Heart right ventricle (tissue), 16 donors: ENCODE measurements around the gene LRRC1. TPM values are rescaled to one million over a fixed set of nuclear protein-coding genes. Genes with fewer than 3 reads are reported as not detected.
A peak's percentile ranks its signal among the peaks of the same experiment; 100 is the strongest.

Experiments
- ATAC-seq, 8 donors: fragments of 200-7000 bp; cut with Tn5 transposase; one replicate each; pipeline ENCODE4 v1.9.1; 2020; ENCODE audit warnings: mild to moderate bottlenecking in 8 of 8, moderate library complexity in 8 of 8, moderate number of reproducible peaks in 1 of 8
- DNase-seq, 2 donors: peaks; one replicate each; pipeline ENCODE4 v3.0.0-alpha.2; 2020
- H3K27ac ChIP-seq, 10 donors: fragments of 200-600 bp; sonication (generic) in 2 of 10; one replicate each; pipeline versions ENCODE4 v1.5.0 to v1.8.0; 2020 to 2022; ENCODE audit warnings: mild to moderate bottlenecking in 3 of 10
- H3K27me3 ChIP-seq, 7 donors: fragments of 200-600 bp; one replicate each; pipeline ENCODE4 v1.8.0; 2021 to 2022; ENCODE audit warnings: mild to moderate bottlenecking in 2 of 7
- H3K36me3 ChIP-seq, 9 donors: fragments of 200-600 bp; sonication (generic) in 1 of 9; one replicate each; pipeline versions ENCODE4 v1.5.0 to v1.8.0; 2020 to 2022; ENCODE audit warnings: mild to moderate bottlenecking in 2 of 9
- H3K4me1 ChIP-seq, 9 donors: fragments of 200-600 bp; sonication (generic) in 1 of 9; one replicate each; pipeline versions ENCODE4 v1.5.0 to v1.8.0; 2020 to 2022; ENCODE audit warnings: mild to moderate bottlenecking in 4 of 9
- H3K4me3 ChIP-seq, 10 donors: fragments of 200-600 bp; sonication (generic) in 2 of 10; one replicate each; pipeline versions ENCODE4 v1.5.0 to v1.8.0; 2020 to 2022; ENCODE audit warnings: mild to moderate bottlenecking in 7 of 10, moderate library complexity in 2 of 10
- H3K9me3 ChIP-seq, 11 donors: fragments of 200-600 bp in 10 of 11; sonication (generic) in 2 of 11; one replicate each; pipeline versions ENCODE4 v1.5.0 to v1.8.0; 2013 to 2022; ENCODE audit warnings: mild to moderate bottlenecking in 2 of 11, control low read depth in 1 of 11, moderate library complexity in 1 of 11
- WGBS, 2 donors: extraction: QIAGEN DNeasy Blood & Tissue Kit; methylation state at CpG; one replicate each; pipeline ENCODE4 v1.1.7; 2013; ENCODE audit warnings: inconsistent platforms in 1 of 2; 5-methylcytosine and 5-hydroxymethylcytosine counted together
- intact Hi-C, 10 donors: fragments of 100-400 bp; cut with DNase I; formaldehyde crosslinking; loops; one replicate each; pipeline versions ENCODE4 v1.11.1 to v1.14.2; 2022
- polyA plus RNA-seq, 2 donors: library from polyadenylated mRNA; stranded (reverse); fragments of 200-250 nt; gene quantifications; one replicate each; pipeline ENCODE4 v1.2.3, GENCODE V29; 2013
- total RNA-seq, 10 donors: library from RNA; stranded (reverse); fragmentation: NEBNext Ultra II Directional in 3 of 10; extraction: Animal tissue kit (Norgen Biotek cat#: 25700) in 3 of 10; gene quantifications; one replicate each; pipeline versions ENCODE4 v1.2.1 to v1.2.4, GENCODE V29; 2021 to 2023
- TF ChIP-seq, protein P1 (sequence below), 9 donors: fragments of 200-600 bp; sonication (generic) in 2 of 9; IDR thresholded peaks; one replicate each; pipeline versions ENCODE4 v1.5.0 to v1.8.0; 2021 to 2022; ENCODE audit warnings: antibody characterized with exemption in 9 of 9, mild to moderate bottlenecking in 5 of 9, moderate library complexity in 1 of 9
- donor health status: Arrhythmogenic right ventricular cardiomyopathy.
- donor health status: ischemic (EF 13 %, LVEDD 7.1; RV severe dilation, severe dysfunction).
- donor health status: healthy with polysubstance abuse.
- donor health status: DM: no; HTN: yes; CAD: no.
- donor health status: DM: no; HTN: no; CAD: no.
- donor health status: ischemic (EF 25% LVEDD 6.9; RV normal size, moderate dysfunction).
- donor health status: ischemic (EF 25% LVEDD 5.7; RV mildly dilated, moderate dysfunction).
- donor health status: healthy.
- donor health status: DM: yes; HTN: yes; CAD: no.
- donor health status: Ischemic cardiomyopathy.
- donor health status: ischemic (EF 35%, LVEDD 5.7; RV mildly dilated, moderate dysfunction).
- donor health status: nonischemic (EF 11% LVEDD 7.7; RV severe dilation, severe dysfunction).
- donor health status: DM: yes; HTN: yes; CAD: no.
- donor health status: PGD.
- donor health status: ischemic (EF 29% LVEDD 5.4; RV normal size, mild dysfunction).
- donor health status: nonischemic (EF 23%, LVEDD 6.1; RV moderate dilation, normal function).

Gene LRRC1
- total and polyA plus RNA-seq, 12 donors = 1.2 to 7.5 (median 4.7) TPM

GRCh38 chr6:53943395-53943794 lies 148.6 kb downstream of the LRRC1 start:
- intact Hi-C loops = no loop called here
- H3K4me3 ChIP-seq = no peak overlapping the region
- H3K4me1 ChIP-seq = peaks cover 0 to 16% (median 0%) of the 10 kb centered on the region in 9 donors
- DNase-seq (no peak), ATAC-seq (peak in 7 of 8 donors; percentile 34 to 74 (median 66))
- H3K36me3 ChIP-seq = no peaks in the 10 kb centered on the region
- peaks cover 0 to 11% (median 0%) of the 10 kb centered on the region in 11 donors for H3K9me3 ChIP-seq
- TF ChIP-seq, protein P1, sequence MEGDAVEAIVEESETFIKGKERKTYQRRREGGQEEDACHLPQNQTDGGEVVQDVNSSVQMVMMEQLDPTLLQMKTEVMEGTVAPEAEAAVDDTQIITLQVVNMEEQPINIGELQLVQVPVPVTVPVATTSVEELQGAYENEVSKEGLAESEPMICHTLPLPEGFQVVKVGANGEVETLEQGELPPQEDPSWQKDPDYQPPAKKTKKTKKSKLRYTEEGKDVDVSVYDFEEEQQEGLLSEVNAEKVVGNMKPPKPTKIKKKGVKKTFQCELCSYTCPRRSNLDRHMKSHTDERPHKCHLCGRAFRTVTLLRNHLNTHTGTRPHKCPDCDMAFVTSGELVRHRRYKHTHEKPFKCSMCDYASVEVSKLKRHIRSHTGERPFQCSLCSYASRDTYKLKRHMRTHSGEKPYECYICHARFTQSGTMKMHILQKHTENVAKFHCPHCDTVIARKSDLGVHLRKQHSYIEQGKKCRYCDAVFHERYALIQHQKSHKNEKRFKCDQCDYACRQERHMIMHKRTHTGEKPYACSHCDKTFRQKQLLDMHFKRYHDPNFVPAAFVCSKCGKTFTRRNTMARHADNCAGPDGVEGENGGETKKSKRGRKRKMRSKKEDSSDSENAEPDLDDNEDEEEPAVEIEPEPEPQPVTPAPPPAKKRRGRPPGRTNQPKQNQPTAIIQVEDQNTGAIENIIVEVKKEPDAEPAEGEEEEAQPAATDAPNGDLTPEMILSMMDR (IDR thresholded peaks at IDR 0.05) = no peak
- 16 to 48% methylated on average over 2 of the region's 2 CpGs for WGBS, 2 donors
- H3K27me3 ChIP-seq = no peaks in the 10 kb centered on the region
- no peak overlapping the region for H3K27ac ChIP-seq

- H3K4me1 ChIP-seq = peaks cover 0 to 16% (median 0%) of the 10 kb centered on the region in 9 donors
- TF ChIP-seq, protein P1 (IDR thresholded peaks at IDR 0.05) = no peak
- H3K4me3 ChIP-seq = no peak overlapping the region
- H3K36me3 ChIP-seq = no peaks in the 10 kb centered on the region
- 56 to 71% methylated on average over 4 of the region's 4 CpGs for WGBS, 2 donors
- H3K27ac ChIP-seq = no peak overlapping the region
- H3K27me3 ChIP-seq = no peaks in the 10 kb centered on the region
- DNase-seq = no peak
- no peak for ATAC-seq
- intact Hi-C loops = no loop called here
- H3K9me3 ChIP-seq = peaks cover 0 to 12% (median 0%) of the 10 kb centered on the region in 11 donors
Observed at GRCh38 chr6:53944091-53944490, 149.3 kb downstream of the LRRC1 start.

DNA sequence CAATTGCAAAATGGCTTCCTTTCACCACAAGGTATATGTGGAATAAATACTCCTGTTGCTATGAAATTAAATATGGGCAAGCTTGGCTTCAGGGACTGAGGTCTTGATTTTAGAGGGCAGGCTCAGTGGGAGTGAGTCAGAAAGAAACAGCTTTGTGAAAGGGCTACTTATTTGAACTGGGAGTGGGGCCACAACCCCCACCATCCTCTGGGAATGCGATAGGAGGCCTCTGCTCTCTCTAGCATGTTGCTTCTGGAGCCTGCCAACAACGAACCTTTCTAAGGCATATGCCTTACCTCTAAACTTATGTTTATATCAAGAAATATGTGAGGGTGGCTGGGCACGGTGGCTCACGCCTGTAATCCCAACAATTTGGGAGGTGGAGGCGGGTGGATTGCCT lies 149.7 kb downstream of the LRRC1 start:
- intact Hi-C loops = no loop called here
- TF ChIP-seq, protein P1 (IDR thresholded peaks at IDR 0.05) = no peak
- Histone ChIP-seq H3K4me1 (peaks cover 0 to 16% (median 0%) of the 10 kb centered on the region in 9 donors), H3K27ac (no peak overlapping the region), H3K27me3 (no peaks in the 10 kb centered on the region), H3K9me3 (peaks cover 0 to 15% (median 0%) of the 10 kb centered on the region in 11 donors), H3K36me3 (no peaks in the 10 kb centered on the region), H3K4me3 (no peak overlapping the region)
- DNase-seq (no peak), ATAC-seq (no peak)
- WGBS, 2 donors = 85 to 87% methylated on average over 5 of the region's 5 CpGs

- ATAC-seq (peak in 1 of 8 donors; percentile 50), DNase-seq (no peak)
- no peaks in the 10 kb centered on the region for H3K36me3 ChIP-seq
- no peaks in the 10 kb centered on the region for H3K27me3 ChIP-seq
- TF ChIP-seq, protein P1 (IDR thresholded peaks at IDR 0.05) = no peak
- intact Hi-C loops = no loop called here
- no peak overlapping the region for H3K27ac ChIP-seq
- peaks cover 0 to 28% (median 3%) of the 10 kb centered on the region in 11 donors for H3K9me3 ChIP-seq
- no peak overlapping the region for H3K4me3 ChIP-seq
- 84% methylated on average over 4 of the region's 4 CpGs for WGBS, 2 donors
- H3K4me1 ChIP-seq = peaks cover 0 to 16% (median 0%) of the 10 kb centered on the region in 9 donors
Observed at GRCh38 chr6:53945765-53946407, 151.1 kb downstream of the LRRC1 start.
